ENCODE measurements around the gene RSPO4.
"Not testable (repeated sequence)": the region's sequence is repeated elsewhere in the genome, so short reads cannot be mapped to it uniquely, and the experiment has no call there.

The RSPO4 gene

DNA sequence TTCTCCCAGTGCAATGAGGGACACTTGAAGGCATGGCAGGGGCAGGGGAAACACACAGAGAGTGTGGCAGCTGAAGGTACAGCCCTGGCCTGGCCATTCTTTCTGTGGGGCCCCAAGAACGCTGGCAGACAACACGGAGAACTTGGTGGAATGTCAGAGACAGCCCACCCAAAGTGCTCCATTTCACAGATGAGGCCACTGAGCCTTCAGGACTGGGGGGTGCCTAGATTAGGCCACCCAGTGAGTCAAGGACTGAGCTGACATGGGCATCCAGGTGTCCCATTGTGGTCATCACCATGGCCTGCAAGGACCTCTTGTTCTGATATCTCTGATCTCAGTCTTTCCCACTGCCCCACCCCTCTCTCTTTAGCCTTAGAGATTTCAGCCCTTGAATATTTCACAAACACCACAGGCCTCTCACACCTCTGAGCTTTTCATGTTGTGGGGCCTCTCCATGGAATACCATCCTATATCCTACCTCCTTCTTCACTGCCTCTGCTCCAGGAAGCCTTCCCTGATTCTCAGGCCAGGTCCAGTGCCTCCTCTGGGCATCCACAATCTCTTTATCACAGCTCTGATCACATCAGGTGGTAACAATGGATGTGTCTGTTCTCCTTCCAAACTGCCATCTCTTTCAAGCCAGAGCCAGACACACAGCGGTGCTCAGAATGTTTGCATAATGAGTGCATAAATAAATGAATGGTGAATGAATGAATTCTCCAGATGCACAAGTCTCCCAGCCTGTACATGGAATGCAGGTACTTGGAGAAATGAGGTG lies 2.0 kb upstream of the RSPO4 start:
- no peak for DNase-seq

DNA sequence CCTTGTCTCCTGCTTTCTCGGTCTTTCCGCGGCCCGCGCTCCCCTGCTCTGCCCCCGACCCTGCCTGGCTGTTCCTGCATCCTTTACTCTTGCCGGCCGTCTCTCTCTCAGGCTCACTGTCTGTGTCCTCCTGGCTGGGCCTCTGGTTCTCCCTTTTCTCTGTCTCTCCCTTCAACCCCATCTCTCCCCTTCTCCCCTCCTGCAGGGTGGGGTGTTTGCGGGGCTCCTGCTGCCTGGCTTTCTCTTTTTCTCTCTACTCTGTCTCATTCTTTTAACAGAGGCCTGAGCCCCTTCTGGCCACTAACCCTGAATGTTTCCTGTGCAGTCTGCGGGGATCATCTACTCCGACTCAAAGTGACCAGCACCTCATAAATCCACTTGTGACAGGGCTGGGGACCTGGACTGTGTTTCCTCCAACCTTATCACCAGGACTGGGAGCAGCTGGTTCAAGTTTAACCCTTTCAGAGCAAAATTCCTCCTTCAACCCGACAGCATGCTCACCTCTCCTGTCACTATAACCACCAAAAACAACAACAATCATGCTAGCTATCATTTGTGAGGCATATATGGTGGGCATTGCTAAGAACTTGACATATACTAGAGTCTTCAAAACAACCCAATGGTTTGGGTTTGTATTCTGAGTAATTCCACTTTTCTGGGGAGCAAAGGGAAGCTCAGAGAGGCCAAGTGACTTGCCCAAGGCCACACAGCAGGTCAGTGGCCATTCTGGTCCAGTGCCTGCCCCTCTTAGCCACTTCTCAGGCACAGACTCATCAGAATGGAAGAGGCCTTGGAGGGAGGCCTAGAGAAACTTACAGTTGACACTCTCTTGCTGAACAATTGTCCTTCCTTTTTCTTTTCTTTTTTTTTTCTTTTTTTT lies 811 bp upstream of the RSPO4 start:
- no peak for DNase-seq

DNA sequence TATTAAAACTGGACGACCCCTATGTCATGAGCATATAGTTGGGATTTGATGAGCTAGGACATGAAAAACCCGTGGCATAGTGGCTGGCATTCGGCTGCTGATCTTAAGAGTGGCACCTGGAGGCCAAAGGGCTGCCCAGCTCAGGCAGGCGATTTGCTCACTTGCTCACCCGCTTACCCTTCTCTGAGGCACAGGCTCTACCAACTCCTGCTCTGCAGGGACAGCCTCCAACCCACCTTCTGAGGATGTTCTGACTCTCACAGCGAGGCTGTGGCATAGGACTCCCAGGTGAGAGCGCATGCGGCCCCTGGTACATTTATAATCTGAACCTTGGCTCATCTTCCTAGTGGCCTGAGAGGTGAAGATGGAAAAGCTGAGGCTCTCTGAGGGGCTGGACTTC lies 995 bp downstream of the RSPO4 start:
- DNase-seq = no peak

DNA sequence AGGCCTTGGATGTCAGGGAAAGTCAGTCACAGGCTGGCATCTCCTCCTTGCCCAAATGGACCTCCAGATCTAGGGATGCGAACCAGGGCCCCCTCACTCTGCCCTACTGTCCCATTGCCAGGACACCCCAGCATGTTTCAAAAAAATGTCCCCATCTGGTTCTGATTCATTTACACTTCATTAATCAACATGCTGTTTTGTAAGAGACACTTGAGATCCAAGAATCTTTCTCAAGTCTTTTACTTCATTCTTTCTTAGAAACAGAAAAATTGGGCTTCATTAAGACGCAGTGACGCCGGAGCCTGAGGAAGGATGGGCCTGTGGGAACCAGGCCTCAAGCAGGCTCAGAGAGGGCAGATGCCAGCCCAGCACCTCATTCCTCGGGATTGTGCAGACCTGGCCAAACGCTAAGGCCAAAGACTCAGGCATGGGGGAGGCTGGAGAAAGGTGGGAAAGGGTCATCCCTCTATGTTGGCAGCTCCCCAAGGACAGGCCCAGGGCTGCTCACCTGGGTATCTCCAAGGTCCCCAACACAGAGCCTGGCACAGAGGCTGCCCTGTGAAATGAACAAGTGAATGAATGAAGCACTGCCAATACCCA lies 3.8 kb downstream of the RSPO4 start:
- no peak for DNase-seq

DNA sequence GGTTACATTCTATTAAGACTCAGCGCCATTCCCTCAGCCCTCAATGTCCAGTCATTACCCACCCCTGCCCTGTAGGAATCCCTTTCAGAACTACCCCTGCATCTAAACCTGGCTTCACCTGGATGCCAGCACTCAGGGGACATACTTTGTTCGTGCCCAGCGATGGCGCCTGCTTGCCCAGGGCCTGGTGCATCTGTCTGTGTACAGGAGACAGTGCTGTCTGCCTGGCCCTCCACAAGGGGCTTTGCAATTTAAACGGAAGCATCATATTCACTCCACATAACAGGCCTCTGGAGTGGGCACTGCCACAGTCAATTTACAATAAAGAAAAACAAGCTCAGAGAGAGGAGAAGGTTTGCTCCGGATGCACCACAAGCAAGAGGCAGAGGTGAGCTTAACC lies 4.6 kb downstream of the RSPO4 start:
- DNase-seq = no peak

DNA sequence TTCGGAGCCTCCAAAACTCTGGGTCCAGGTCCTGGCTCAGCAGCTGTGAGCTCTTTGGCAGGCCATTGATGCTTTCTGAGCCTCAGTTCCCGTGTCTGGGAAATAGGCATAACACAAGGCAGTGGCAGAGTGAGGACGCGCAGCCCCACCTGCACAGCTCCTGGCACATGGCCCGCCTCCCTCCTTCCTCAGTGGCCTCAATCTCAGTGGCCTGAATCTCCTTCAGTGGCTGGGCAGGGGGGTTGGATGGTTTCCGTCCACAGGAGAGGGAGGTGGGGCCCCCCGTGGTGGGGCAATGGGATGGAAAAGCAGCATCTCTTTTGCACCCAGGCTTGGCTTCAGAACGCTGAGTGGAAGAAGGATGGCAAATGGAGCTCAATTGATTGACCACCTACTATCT lies 5.1 kb downstream of the RSPO4 start:
- no peak for DNase-seq

DNA sequence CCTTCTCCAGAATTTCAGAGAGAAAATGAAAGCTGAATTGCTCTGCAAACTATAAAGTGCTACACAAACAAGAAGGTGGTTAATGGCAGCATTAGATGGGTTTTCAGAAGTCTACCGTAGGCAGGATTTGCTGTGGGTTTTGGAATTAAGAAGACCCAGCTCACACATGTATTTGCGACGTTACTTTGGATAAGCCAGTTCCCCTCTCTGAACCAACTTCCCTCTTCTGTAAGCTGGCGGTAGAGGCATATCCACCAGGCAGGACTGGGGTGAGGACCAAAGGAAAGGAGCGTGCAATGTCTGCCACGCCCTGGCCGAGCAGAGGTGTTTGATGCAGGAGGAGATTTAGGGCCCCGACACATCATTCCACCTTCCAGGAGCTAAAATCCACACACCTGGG lies 6.9 kb downstream of the RSPO4 start:
- no peak for DNase-seq

DNA sequence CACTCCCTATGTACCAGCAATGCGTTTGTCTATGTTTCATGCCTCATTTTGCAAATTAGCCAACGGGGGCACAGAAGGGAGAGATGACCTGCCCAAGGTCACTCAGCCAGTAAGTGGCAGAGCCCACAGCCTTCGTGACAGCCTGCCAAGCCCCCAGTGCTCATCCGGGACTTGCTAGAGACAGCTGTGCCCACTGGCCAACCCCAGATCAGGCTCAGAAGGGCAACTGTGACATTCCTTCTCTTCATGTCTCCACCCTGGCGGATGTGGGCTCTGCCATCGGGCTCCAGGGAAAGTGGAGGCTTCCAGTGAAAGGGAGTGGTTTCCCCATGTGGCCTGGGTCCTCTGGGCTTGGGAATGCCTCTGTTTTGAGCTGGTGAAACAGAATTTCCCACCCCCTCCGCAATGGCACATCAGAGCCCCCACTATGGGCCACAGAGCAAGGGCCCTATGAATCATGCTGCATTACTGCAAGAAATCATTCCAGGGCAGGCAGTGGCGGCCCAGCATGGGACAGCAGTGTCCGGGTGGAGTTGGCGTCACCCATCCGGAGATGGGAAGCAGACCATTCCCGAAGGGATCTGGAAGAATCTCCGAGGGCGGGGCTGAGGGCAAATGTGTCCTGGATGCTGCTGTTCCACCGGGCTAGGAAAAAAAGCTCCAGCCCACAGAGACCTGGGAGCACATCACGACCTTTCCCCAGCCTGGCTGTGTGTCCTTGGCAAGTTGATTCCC lies 9.1 kb downstream of the RSPO4 start:
- no peak for DNase-seq

DNA sequence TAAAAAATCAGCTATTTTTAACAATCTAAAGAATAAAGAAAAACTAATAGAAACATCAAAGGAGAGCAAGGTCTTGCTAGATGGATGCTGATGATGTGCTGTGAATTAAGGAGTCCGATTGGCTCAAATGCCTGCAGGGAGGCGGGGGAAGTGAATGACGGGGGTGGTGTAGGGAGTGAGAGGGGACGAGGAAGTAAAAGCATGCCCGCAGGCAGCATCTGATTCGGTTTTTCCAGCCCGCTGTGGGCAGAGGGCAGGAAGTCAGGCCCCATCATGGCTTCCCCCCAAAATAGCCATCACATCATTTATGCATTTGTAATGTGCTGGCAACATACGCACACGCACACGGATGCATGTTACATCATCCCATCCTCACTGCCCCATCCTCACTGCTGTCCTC lies 10.3 kb downstream of the RSPO4 start:
- no peak for DNase-seq

DNA sequence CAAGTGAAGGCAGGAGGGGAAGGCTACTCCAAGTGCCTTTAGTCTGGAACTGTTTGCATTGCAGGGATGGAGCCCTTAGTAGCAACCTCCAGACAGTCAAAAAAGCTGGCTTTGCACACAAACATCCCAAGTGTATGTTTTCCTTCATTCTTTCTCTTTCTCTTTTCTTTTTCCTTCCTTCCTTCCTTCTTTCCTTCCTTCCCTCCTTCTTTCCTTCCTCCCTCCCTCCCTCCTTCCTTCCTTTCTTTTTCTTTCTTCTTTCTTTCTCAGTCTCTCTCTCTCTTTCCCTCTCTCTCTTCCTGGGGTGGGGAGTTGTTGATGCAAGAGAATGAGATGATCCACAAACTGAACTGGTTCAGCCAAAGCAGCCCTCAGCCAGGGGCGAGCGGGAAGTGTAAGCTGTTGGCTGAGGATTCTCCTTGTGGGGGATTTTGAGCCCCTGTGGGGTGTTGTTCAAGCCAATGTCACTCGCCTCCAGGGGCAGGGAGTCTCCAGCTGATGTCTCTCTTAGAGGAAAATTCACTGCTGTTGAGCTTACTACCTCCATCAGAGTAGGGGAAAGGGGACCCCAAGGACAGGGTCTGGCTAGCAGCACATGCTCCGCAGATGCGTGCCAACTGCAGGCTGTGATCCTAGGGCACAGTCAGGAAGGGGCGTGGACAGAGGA lies 11.7 kb downstream of the RSPO4 start:
- DNase-seq = no peak

DNA sequence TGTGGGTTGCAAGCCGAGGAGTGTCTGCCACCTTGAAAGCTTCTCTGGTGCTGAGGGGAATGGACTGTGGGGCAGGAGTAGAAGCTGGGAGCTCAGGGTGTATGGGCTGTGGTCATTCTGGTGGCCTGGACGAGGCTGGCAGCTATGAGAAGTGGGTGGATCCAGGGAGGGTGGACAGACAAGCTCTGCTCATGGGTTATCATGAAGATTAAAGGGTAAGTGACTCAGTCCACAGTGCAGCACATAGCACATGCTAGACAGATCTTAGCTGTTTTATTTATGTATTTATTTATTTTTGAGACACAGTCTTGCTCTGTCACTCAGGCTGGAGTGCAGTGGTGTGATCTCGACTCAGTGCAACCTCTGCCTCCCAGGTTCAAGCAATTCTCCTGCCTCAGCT lies 13.8 kb downstream of the RSPO4 start:
- no peak for DNase-seq

DNA sequence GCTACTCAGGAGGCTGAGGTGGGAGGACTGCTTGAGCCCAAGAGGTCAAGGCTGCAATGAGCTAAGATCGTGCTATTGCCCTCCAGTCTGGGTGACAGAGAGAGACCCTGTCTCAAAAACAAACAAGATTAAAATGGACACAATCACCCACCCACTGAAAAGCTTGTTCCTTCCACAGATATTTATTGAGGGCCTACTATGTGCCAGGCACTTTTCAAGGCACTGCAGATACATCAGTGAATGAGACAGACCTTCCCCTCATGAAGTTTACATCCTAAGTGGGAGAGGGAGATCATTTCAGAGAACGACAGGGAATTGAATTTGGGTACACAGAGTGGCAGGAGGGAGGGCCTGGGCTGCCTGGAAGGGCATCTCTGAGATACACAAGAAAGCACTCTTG lies 14.4 kb downstream of the RSPO4 start:
- DNase-seq = no peak

DNA sequence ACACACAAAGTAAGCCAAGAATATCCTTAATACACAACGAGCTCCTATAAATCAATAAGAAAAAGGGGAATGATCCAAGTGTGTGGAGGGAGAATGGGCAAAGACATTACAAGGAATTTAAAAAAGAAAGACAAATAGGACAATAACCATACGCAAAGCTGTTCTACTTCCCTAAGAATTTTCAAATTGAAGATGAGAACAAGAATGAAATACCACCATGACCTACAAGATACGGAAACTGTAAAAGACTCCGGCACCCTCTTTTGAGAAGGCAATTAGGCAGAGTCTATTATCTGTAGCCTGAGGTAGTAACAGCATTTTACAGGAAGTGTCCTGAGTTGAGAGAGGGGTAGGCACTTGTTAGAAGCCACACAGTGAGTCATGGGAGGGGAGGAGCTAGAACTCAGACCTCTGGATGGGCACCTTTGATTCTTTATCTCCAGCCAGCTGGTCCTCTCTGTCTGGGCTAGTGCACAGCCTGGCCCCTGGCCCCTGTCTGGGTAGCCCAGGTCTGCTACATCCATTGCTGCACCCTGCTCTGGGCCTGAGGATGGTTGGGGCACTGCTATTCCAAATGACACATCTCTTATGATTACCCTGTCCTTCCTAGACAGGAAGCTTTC lies 15.3 kb downstream of the RSPO4 start:
- no peak for DNase-seq

DNA sequence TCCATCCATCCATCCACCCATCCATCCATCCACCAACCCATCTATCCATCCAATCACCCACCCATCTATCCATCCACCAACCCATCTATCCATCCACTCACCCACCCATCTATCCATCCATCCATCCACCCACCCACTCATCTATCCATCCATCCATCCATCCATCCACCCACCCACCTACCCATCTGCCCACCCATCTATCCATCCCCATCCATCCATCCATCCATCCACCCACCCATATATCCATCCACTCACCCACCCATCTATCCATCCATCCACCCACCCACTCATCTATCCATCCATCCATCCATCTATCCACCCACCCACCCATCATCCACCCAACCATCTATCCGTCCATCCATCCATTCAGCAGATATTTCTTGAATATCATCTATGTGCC lies 17.1 kb downstream of the RSPO4 start:
- DNase-seq = not testable (repeated sequence)

DNA sequence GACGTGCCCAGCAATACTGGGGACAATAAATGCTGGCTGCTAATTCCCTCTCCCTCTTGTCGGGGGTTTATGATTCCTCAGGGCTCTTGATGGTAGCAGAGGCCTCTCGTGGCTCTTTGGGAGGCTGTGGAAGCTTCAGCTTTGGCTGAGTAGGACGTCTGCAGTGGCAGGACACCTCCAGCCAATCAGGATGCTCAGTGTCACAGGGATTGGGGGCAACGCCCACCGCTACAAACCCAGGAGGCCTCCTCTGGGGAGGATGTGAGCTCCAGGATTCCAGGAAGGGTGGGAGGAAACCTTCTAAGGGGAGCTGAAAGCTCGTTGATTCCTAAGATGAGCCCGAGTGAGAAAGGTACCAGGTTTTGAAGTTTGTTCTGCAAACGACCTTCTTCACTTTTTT lies 19.4 kb downstream of the RSPO4 start:
- no peak for DNase-seq

DNA sequence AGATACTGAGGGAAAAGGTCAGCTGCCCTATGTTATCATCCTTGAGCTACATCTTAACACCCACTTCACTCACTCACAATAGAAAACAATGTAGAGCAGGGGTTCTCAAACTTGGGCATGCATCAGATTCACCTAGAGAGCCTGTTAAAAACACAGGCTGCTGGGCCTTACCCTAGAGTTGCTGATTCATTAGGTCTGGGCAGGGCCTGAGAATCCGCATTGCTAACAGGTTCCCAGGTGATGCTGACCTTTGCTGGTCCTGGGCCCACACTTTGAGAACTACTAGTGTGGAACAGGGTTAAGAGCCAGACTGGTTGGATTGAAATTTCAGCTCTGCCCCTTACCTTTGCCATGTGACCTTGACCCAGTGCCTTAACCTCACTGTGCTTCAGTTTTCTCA lies 25.1 kb downstream of the RSPO4 start:
- no peak for DNase-seq

DNA sequence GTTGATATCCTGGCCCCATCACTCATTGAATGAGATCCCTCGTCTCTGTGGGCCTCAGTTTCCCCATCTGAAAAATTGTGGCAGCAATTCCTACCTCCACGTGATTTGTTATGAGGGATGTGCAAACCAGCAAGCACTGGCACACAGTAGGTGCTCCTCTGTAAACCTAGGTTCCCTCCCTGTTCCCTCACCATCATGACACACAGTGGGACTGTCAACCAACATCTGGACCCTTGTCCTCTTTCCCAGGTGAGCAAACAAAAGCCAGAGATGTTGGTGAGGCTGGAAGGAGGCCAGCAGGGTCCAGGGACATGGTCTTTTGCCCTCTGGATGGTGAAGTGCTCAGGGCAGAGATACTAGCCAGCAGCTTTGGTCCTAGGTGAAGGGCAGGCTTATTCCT lies 26.1 kb downstream of the RSPO4 start:
- DNase-seq = no peak

DNA sequence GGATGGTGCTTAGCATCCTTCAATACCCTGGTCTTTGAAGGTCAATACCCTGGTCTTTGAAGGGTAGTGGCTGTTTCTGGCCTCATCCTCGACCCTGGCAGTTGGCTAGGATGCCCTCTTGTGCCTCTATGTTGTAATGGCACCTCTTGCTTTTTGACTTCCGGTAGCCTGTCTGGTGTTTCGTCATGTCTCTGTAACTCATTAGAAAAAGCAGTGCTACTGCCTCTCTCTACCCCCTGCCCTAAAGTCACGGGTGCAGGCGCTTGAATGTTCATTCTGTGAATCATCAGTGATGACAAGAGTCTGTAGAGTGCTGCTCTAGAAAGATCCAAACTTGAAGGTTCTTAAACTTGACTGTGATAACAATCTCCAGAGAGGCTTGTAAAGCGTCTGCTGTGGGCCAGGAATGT lies 28.3 kb downstream of the RSPO4 start:
- DNase-seq = no peak

DNA sequence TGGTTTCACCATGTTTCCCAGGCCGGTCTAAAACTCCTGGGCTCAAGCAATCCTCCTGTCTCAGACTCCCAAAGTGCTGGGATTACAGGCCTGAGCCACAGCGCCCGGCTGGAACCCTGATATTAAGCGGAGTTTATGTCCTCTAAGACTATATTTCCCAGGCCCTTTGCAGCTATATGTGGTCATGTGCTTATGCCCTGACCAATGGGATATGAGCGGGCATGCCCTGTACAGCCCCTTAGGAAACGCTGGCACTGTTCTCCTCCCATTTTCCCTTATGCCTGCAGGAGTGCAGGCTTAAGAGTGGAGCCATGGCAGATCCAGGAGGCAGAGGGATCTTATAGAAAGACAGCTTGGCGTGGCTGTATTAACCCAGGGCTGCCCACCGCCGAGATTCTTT lies 29.9 kb downstream of the RSPO4 start:
- DNase-seq = no peak

DNA sequence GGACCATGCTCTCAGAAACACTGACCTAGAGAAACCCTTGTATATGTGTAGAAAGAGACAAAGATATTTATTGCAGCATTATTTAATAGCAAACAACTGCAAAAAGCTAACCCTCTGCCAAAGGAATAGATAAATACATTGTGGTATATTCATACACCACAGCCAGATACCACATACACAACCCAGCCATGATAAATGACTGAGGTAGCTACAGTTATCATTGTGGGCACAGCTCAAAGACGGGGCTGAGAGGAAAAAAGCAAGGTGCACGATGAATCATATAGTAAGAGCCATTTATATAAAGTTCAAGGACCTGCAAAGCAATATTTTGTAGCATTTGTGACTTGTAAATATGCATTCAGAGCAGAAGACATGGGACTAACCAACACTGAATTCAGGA lies 30.8 kb downstream of the RSPO4 start:
- DNase-seq = no peak

DNA sequence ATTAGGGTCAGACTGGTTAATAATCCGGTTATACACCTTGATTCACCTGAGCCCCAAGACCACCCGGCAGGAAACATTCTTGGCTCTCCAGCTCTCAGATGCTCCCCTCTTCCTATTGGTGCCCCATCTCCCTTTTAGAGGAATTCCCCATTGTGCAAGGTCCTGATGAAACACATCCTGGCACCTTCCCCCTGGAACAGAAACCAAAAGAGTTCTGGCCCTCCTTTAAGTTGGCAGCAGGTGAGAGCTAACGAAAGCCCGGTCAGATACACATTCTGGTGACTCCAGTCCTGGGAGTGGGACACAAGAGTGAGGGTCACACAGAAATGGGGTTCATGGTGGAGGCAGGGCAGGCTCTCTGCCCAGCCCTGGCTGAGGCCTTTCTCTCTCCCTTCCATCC lies 32.2 kb downstream of the RSPO4 start:
- DNase-seq = no peak
